Ecto neural progenitor cell (in vitro differentiated cells): ENCODE results near the gene MMP24OS.

Source experiments
- DNase-seq: peaks from one replicate; pipeline ENCODE4 v3.0.0-alpha.2; 2018; ENCODE audit warnings: low spot score

Gene MMP24OS

DNA sequence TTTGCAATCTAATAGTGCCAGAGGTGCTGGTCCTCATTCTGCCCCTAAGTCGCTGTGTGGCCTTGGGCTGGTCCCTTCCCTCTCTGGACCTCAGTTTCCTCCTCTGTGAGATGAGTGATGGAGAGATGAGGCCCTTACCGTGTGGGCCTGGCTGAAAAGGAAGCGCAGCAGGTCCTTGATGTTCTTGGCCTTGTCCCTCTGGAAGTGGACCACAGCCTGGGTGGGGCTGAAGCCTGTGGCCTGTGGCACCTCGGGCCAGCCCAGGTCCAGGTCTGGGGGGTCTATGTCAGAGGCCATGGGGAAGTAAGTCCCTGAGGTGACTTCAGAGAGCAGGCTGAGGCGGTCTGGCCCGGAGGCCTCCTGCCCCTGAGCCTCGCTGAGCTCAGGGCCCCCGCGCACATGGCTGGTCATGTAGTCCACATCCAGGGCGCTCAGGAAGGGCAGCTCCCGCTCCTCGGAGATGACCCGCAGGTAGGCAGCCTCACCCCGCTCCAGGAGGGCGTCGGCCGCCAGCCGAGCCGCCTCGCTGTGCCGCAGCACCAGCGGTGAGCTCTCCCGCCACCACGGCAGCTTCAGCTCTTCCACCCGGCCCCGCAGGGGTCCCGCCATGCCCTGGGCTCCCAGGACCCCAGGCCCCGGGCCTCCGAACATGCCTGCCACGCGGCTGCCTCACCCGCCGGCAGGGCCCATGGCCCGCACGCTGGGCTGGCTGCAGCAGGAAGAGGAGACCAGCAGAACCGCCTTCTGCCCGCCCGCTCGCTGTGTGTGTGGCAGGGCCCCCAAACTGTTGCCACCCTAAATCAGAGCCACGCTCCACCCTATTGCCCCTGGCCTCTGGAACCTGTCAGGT, 14.0 kb upstream of the MMP24OS start, which contains the start of gene FAM83C:
TSS of gene FAM83C (minus strand) at position 772 of the 850 bp plus-strand sequence. CDS start at position 651, 121 bp downstream.
- DNase-seq, result no peak

DNA sequence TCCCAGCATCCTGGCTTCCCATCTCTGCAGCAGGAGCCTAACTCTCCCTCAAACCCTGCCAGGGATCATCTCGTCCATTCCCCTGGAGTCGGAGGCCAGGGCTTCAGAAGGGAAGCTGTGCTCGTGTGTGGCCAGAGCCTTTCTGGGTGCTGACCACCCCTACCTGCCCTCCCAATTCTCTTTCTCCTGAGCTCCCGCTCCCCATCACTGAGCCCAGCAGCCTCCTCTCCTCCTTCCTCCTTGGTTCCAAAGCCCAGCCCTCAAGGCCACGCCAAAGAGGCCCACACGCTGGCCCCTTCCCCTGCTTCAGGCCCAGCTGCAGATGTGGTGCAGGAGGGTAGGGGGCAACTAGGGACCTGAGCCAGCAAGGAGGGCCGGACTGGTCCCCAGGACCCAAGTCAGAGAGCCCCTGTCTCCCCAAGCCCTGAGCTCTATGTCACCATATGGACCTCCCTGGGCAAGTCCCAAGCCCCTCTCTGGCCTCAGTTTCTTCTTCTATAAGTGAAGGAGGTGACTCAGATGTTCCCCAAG, 13.0 kb upstream of the MMP24OS start:
- DNase-seq, result no peak

DNA sequence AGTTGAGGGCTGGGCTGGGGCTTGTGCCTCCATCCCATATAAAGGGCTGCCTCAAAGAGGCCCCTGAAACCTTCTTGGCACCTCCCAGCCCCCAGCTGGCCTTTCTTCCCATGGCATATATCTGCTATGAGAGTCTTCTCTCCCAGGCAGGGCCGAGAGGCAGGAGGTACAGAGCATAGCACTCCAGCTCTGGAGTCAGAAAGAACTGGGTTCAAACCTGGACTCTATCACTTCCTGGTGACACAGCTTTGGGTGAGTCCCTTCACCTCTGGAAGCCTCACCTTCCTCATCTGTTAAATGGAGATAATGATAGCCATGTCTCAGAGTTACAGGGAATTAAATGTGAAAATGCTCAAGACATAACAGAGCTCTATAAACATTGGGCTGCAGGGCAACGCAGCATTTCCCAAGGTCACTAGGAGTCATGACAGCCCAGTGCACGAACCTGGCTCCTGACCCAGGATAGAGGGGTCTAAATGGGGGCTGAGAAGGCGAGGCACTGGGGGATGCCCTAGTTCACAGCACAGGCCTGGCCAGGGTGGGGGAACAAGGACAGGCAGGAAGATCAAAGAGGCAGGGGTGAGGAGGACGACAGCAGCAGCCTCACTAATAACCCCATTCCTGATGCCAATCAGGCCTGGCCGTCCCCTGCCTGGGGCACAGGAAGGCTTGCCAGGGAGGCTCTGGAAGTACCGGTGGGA, 12.4 kb upstream of the MMP24OS start:
- DNase-seq, result no peak

DNA sequence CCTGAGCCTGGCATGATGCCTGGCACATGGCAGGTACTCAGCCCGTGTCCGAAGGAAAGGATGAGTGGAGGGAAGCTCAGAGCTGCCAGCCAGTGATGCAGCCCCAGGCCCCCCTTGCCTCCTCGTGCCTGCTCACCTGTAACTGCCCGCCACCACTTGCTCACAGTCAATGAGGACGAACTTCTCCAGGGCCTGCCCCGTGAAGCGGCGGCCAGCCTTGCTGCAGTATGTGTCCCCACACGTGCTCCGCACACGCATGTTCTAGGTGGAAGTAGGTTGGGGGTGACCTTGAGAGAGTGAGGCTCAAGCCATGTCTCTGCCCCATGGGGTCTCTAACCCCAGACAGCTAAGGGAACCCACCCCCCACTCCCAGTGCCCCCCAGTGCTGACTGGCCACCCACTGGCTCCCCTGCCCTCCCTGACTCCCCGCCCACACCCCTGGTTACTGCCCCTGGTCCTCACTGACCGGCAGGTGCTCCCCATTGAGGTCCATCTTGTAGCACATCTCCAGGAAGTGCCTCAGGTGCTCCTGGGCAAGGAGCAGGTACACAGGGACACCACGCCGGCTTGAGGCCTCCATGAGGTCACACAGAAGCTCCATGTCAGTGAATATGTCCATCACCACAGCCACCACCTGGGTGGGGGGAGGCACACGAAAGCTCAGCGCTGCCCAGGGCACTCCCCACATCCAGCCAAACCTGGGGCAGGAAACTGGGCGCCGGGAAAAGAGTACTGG, 10.6 kb upstream of the MMP24OS start:
- no peak for DNase-seq

DNA sequence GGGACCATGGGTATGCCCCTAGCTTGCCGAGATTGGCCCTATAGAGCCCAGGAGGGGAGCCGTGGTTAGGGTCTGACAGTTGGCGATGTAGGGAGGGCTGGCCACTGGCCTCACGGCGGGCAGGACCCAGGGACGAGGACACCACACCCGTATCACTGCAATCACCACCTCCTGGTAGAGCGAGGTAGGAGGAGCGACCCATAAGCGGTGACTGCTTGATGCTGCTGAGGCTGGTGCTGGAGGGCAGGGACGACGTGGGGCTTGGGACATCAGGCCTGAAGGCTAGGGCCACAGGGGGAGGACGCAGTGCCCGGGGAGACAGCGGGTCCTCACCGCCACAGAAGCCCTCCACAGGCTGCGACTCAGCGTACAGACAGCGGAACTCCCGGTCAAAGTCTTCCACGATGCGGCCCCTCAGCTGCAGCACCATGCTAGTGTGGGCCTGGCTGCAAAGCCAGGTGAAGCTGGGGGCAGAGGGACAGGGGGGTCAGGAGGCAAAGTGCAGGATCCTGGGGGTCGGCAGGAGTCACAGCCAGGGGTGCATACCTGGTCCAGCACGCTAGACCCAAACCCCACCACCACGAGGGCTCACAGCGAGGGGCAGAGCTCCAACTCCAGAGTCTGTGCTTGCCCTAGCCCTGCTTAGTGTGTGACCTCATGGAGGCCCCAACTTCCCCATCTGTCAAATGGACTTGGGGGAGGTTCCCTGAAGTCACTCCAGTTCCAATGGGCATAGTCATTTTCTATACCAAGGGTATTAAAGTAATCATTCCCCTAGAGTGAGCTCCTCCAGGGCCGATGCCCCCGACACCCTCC, 9.8 kb upstream of the MMP24OS start:
- no peak for DNase-seq

DNA sequence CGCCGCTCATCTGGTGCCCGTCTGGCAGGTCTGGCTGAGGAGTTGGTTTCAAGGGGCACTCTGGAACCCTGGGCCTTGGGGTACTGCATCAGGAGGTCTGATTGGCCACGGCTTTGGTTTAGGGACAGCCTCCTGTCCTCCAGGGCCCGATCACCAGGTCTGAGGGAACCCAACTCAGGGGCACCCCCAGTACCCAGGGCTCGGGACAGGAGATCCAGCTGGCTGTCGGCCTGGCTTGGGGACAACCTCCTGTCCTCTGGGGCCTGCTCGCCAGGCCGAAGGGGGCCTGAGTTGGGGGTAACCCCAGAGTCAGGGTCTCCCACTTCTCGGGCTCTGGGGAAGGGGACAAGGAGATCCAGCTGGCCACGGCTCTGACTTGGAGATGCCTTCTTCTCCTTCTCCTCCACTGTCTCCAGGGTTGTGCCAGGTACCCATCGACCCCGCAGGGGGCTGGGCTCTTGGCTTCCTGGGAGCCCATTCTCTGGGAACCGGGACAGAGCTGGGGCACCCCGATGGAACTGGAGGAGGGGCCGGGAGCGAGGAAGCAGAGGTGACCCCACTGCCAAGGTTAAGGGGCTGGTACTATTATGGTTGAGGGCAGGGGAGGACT, 9.1 kb upstream of the MMP24OS start:
- DNase-seq, result no peak

DNA sequence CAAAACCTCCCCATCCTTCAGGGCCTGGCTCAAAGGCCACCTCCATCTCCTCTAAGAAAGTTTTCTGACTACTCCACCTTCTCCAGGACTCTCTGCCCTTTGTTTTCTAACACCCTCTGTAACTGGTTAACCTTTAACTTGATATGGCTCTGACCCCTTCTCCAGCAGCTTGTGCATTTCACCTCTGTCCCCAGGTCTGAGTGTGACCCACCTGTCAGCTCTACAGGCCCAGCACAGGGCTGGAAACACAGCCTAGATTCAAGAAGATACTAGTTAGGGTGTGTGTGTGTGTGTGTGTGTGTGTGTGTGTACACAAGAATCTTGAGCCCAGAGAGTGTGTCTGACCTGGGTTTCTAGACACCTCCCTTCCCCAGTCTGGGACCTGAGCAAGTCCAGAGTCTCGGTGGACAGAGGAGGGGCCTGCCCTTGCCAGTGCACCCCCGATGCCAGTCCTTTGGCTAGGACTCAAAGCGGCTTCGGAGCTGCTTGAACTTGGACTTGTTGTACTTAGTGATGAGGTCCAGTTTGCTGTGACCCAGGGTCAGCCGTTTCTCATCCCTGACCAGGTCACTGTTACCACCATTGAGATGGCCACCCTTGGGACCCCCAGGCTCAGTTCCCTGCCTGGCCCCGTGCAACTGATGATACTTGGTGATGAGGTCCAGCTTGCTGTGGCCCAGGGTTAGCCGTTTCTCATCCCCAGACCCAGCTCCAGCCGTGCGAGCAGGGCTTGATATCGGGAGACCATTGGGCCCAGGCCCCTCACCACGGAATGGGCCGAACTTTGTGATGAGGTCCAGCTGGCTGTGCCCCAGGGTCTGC, 8.4 kb upstream of the MMP24OS start:
- DNase-seq, result no peak

DNA sequence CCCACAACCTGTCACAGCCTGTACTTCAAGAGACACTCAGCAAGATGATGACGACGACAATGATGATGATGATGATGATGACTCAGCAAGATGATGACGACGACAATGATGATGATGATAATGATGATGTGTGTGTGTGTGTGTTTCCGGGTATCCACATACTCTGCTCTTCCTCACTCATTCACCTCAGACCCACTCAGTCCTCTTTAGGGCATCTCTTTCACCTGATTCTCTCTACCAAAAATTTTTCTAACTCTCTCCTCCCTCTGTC, 7.8 kb upstream of the MMP24OS start:
- DNase-seq, result no peak

DNA sequence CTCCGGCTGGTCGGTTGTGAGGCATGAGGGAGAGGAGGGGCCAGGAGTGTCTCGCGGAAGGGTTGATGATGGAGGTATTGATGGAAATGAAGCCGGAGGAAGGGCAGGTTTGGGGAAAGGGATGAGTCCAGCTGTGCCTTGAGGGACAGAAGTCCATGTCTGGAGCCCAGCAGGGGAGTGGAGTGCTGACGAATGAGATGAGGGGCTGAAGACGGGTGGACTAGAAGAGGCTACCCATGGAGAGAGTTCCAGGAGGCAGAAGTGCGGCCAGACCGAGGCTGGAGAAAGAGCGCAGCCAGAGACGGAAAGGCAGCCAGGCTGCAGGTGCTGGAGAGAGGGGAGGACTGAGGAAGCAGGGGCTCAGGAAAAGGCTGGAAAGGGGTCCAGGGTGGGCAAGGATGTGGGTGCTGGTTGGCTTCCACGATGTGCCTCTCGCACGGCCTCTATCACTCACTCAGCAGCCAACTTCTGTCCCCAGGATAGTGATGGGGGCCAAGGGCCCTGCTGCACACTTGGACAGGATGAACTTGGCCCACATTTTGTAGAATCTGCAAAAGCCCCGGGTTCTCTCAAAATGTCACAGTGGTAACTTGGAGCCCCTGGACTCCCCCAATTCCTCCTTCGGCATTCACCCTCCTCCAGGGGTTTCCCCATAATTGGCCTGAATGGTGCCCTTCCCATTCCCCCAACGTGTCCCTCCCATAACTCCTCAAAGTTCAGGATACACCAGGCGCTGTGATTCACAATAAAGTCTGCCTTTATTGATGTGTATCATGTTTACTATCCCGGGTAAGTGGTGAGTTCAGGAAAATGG, 7.3 kb upstream of the MMP24OS start:
- DNase-seq, result no peak

DNA sequence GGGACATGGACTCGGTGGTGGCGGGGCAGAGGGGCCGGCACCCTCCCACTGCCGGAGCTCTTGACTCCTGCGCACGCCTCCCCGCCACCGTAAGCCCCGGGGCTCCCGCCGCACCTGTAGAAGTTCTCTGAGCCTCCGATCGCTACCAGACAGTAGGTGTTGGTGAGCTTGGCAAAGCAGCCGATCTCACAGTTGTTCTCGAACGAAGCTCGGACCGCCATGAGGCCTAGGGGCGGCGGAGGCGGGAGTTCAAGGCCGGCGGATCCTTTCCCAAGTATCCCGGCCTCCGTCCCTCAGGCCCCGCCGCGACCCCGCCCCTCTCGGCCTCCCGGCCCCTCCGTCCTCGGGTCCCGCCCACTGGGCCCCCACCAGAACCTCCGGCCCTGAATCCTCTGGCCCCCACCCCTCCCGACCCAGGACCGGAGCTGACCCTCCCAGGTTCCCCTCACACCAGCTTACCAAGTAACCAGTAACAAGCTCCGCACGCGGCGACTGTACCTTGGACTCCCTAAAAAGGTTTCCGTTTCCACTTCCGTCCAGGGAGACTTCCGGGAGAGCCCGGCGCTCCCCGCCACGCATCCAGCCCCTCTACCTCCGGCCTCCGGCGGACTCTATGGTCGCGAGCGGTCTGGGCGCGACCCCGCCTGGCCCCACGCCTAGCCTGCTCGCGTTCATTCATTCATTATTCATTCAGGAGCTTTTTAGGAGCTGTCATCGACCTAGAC, 6.5 kb upstream of the MMP24OS start, which contains the start of gene EIF6:
TSS of gene EIF6 (minus strand) at position 506 of the 725 bp plus-strand sequence. CDS start at position 221, 285 bp downstream.
- DNase-seq, result peak; percentile 92

DNA sequence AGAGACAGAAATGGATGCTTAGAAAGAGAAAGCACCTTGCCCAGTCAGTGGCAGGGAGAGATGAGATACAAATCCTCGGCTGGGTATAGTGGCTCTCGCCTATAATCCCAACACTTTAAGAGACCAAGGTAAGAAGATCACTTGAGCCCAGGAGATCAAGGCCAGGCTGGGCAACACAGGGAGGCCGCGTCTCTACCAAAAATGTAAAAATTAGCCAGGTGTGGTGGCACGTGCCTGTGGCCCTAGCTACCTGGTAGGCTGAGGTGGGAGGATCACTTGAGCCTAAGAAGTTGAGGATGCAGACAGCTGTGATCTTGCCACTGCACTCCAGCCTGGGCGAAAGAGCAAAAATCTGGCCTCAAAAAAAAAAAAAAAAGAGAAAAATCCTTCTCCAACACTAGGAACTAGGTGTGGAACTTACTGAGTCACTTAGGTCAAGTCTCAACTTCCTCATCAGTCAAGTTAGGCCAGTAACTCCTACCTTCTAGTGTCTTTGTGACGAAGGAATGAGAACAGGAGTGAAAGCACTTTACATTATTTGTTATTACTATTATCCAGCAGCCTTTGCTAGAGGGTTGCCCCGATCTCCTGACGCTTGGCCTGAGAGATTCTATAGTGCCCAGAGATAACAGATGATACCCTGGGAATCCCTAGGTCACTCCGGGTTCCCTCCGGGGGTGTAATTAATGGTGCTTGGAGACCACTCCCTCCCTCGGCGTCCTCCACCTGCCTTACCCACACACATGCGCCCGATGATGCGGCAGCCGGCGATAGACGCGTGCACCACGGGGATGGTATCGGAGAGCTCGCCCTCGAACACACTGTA, 5.7 kb upstream of the MMP24OS start:
- DNase-seq, result no peak

DNA sequence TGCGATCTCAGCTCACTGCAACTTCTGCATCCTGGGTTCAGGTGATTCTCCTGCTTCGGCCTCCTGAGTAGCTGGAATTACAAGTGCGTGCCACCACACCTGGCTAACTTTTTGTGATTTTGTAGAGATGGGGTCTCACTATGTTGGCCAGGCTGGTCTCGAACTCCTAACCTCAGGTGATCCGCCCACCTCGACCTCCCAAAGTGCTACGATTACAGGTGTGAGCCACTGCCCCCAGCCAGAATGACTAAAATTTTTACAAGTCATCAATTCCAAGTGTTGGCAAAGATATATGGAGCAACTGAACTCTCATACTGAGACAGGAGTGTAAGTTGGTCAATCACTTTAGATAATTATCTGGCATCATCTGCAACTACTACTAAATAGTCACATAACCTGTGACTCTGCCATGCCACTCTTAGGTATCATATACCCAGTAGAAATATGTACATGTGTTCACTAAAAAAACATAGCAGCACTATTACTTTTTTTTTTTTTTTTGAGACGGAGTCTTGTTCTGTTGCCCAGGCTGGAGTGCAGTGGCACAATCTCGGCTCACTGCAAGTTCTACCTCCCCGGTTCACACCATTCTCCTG, 3.7 kb upstream of the MMP24OS start:
- DNase-seq, result no peak

DNA sequence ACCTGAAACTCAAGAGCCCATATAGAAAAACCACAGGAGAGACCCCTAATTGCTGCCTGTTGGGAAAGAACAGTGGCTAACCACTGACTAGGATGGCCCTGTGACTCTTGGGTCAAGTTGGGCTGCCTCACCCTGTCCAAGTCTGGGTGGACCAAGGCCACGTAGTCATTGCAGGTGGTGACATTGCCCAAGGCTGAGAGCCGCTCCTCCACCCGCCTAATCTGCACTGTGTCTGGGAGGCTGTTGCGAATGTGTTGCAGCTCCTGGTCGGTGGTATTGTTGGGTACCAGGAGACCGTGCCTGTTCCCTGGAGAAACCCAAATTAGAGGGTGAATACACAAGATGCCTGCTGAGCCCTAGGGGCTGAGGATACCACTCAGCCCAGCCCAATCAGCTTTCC, 2.6 kb upstream of the MMP24OS start:
- no peak for DNase-seq

DNA sequence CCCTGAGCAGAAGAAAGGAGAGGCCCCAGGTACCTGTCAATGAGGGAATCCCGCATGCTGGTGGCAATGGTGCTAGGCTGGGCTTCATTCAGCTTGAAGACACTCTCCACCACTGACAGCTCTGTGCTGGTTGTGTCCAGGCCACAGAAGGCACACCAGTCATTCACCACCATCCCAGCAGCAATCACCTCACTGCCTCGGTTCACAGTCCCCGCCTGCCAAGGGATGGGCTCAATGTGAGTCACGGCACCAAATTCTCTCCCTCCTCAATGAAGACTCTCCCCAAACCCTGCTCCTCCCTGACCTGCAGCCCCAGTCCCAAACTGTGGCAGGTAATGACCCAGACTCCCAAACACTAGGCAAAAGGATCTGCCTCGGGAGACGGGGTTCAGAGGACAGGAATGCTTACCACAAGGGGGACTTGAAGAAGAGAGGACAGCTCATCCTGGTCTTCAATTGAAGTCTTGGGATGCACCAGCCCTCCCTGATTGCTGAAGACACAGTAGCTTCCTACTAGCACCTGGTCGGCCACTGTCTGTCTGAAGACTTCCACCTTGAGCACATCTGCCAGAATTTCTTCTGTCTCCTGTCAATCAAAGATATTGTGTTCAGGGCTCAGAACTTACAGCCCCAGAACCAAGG, 1.7 kb upstream of the MMP24OS start:
- DNase-seq, result no peak

DNA sequence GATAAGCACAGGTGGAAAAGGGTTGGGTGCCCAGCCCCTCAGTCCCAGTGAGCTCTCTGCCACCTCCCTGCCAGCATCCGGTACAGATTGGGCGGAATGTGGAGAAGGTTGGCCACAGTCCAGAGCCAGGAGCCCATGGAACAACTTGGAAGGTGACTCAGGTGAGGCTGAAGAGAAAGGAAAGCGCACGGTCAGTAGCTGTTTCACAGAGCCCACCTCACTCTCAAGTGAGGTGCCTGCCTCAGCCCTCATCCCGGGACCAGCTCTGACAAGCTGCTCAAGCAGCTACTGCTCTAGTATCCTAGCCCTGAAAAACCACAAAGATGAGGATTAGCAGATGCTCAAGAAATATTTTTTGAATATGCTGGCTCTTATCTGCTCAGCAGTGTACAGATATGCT, 1.1 kb upstream of the MMP24OS start:
- DNase-seq, result no peak

DNA sequence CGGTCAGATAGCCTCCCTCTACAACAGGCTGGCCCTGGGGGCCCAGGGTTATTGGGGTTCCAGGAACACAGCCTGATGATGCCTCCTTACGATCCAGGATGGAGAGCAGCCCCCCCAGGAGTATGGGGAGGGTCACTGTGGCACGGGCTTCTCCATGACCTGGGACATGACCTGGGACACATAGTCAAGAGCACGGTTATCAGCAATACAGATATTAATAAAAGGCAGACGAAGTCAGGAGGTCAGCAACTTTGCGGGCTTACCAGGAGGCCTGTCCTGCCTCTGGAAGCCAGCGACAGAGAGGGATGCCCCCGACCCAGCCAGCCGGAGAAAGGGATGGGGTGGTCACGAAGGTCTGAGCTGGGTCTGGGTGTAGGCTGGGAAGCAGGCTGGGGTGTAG, 795 bp downstream of the MMP24OS start:
- no peak for DNase-seq

DNA sequence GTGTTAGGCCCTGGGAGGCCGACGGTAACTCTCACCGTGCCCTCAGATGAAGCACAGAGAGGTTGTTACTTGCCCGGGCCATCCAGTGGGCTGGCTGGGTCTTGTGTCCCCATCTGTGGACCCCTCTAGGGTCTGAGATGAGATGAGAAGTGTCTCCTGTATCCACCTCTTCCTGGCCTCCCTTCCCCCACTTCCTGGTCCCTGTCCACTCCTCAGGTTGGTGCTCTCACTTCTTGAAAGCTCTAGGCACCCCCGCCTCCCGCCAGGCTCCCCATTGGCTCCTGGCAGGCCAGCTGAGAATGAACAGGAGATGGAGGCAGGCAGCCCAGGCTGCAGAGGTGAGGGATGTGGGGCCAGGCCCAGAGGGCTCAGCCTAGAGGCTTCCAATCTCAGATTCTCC, 1.5 kb downstream of the MMP24OS start:
- no peak for DNase-seq
